ENCODE data around the gene TCEA3.

TCEA3 gene

GRCh38 chr1:23394684-23395083, 29.9 kb downstream of the TCEA3 start:
- peak overlapping the region; percentile 20; the same call in 1 of the 2 replicates for H3K27ac ChIP-seq
- TF ChIP-seq CTCF (conservative IDR thresholded peaks at IDR 0.05; ENCODE audit: low read depth): no peak
- POLR2A ChIA-PET (ENCODE audit: low non-redundant PET): no interaction called here
- CTCF ChIA-PET: no interaction called here
- no peak for DNase-seq (ENCODE audit: low spot score)

GRCh38 chr1:23394181-23394580, 30.4 kb downstream of the TCEA3 start:
- no peak for TF ChIP-seq CTCF (conservative IDR thresholded peaks at IDR 0.05; ENCODE audit: low read depth)
- peak overlapping the region; percentile 3; the same call in 1 of the 2 replicates for H3K27ac ChIP-seq
- ChIA-PET POLR2A (ENCODE audit: low non-redundant PET) (interaction anchor here (1.1 kb wide), 1 partner anchor 60 kb away, joined by 3 read pairs; no protein-coding TSS in a partner anchor), CTCF (no interaction called here)
- no peak for DNase-seq (ENCODE audit: low spot score)

- CTCF ChIA-PET: interaction anchor here (0.5 to 0.6 kb wide), 2 partner anchors 287 to 430 kb away, joined by 4 read pairs; no protein-coding TSS in a partner anchor
- DNase-seq (ENCODE audit: low spot score): no peak
- H3K27ac ChIP-seq: peak overlapping the region; percentile 3; the same call in 1 of the 2 replicates
- POLR2A ChIA-PET (ENCODE audit: low non-redundant PET): interaction anchor here (1.1 kb wide), 1 partner anchor 59 kb away, joined by 3 read pairs; no protein-coding TSS in a partner anchor
- TF ChIP-seq CTCF (conservative IDR thresholded peaks at IDR 0.05; ENCODE audit: low read depth): no peak
Observed at GRCh38 chr1:23393706-23394105, 30.8 kb downstream of the TCEA3 start.

GRCh38 chr1:23392125-23392855, 32.3 kb downstream of the TCEA3 start:
- ChIA-PET CTCF (no interaction called here), POLR2A (ENCODE audit: low non-redundant PET) (no interaction called here)
- H3K27ac ChIP-seq: no peak overlapping the region
- no peak for TF ChIP-seq CTCF (conservative IDR thresholded peaks at IDR 0.05; ENCODE audit: low read depth)
- DNase-seq (ENCODE audit: low spot score): no peak

GRCh38 chr1:23389837-23390321, 34.7 kb downstream of the TCEA3 start:
- CTCF ChIA-PET: interaction anchor here (0.6 kb wide), 3 partner anchors 14 to 191 kb away, joined by 3 to 7 read pairs (median 3); no protein-coding TSS in a partner anchor

GRCh38 chr1:23387494-23387893, 37.1 kb downstream of the TCEA3 start:
- CTCF ChIA-PET: interaction anchor here (1.0 kb wide), 1 partner anchor 16 kb away, joined by 5 read pairs; no protein-coding TSS in a partner anchor
- no peak overlapping the region for H3K27ac ChIP-seq
- DNase-seq (ENCODE audit: low spot score): no peak
- POLR2A ChIA-PET (ENCODE audit: low non-redundant PET): no interaction called here
- TF ChIP-seq CTCF (conservative IDR thresholded peaks at IDR 0.05; ENCODE audit: low read depth): no peak

More at GRCh38 chr1:23389837-23390321, 34.7 kb downstream of the TCEA3 start:
- no peak for TF ChIP-seq CTCF (conservative IDR thresholded peaks at IDR 0.05; ENCODE audit: low read depth)
- DNase-seq (ENCODE audit: low spot score): no peak
- no peak overlapping the region for H3K27ac ChIP-seq
- POLR2A ChIA-PET (ENCODE audit: low non-redundant PET): interaction anchor here (0.9 kb wide), 1 partner anchor 21 kb away, joined by 4 read pairs; no protein-coding TSS in a partner anchor

Data from RWPE1 (cell line).